ENCODE data around the gene APBA2.

DNA sequence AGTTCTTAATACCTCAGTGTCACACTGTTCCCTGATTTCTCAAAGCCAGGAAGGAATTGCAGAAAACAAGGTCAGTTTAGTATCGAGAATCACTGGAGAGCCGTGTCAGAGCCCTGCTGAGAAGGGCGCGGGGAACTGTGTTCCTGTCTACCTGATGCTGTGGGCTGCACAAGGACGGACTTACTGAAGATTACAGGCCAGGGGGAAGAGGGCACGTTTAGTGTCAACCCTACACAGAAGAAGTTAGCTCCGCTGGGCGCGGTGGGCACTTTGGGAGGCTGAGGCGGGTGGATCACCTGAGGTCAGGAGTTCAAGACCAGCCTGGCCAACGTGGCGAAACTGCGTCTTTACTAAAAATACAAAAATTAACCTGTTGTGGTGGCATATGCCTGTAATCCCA lies 104.1 kb downstream of the APBA2 start:
- TF ChIP-seq POLR2A (IDR thresholded peaks at IDR 0.05): no peak
- TF ChIP-seq, protein P1, sequence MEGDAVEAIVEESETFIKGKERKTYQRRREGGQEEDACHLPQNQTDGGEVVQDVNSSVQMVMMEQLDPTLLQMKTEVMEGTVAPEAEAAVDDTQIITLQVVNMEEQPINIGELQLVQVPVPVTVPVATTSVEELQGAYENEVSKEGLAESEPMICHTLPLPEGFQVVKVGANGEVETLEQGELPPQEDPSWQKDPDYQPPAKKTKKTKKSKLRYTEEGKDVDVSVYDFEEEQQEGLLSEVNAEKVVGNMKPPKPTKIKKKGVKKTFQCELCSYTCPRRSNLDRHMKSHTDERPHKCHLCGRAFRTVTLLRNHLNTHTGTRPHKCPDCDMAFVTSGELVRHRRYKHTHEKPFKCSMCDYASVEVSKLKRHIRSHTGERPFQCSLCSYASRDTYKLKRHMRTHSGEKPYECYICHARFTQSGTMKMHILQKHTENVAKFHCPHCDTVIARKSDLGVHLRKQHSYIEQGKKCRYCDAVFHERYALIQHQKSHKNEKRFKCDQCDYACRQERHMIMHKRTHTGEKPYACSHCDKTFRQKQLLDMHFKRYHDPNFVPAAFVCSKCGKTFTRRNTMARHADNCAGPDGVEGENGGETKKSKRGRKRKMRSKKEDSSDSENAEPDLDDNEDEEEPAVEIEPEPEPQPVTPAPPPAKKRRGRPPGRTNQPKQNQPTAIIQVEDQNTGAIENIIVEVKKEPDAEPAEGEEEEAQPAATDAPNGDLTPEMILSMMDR (IDR thresholded peaks at IDR 0.05): no peak
